ENCODE measurements around the gene ECI2.
"Not testable (repeated sequence)": the region's sequence is repeated elsewhere in the genome, so short reads cannot be mapped to it uniquely, and the experiment has no call there.

The ECI2 gene

DNA sequence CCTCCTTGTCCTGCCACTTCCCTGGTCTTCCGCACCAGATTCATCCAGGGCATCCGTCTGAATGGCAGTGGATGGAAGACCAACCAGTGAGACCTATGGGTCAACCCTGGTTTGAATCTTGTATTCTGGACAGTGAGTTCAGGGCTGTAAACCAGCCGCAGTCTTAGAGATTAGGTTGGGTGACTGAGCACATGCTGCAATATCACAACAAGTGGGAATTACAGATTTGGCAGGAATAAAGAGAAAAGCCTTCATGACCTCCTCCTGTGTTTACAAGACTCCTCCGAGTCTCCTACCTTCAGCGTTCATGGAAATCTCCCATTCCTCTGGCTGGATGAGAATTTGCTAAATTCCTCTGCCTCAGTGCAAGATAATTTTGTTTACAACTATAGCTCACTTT, 9.9 kb downstream of the ECI2 start:
- H3K36me3 ChIP-seq (ENCODE audit: insufficient read depth, low read length), result peaks cover 40% of the 10 kb centered on the region
- H3K4me1 ChIP-seq (ENCODE audit: control insufficient read depth, insufficient read depth, low read length, unreplicated experiment), result peaks cover 28% of the 10 kb centered on the region
- no peak overlapping the region for H2AFZ ChIP-seq (ENCODE audit: low read length, unreplicated experiment)
- no peaks in the 10 kb centered on the region for H3K27me3 ChIP-seq (ENCODE audit: insufficient read depth, low read length)
- H3K27ac ChIP-seq (ENCODE audit: low read depth, low read length), result peak overlapping the region; percentile 29; the same call in 1 of the 2 replicates
- H3K4me3 ChIP-seq (ENCODE audit: low read depth, low read length), result peak overlapping the region; percentile 26; the same call in 1 of the 2 replicates
- H3K79me2 ChIP-seq (ENCODE audit: control insufficient read depth, insufficient read depth, low read length, unreplicated experiment), result peaks cover 1% of the 10 kb centered on the region

DNA sequence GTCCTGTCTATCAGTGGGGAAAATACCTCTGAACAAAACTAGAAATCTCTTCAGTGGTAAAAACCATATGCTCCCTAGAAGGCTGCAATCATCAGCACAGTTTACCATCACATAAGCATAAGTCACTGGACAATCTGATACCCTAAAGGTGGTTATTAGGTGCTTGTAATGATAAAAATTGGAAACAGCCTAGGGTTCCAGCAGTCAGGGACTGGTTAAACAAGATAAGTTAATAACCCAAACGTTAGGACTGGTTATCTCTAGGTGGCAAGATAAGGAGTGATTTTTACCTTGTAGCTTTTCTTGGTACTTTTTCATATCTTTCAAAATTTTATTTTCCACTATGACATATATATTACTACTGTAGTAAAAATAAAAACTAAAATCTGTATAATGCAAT, 11.0 kb downstream of the ECI2 start:
- Histone ChIP-seq H3K79me2 (ENCODE audit: control insufficient read depth, insufficient read depth, low read length, unreplicated experiment) (no peaks in the 10 kb centered on the region), H2AFZ (ENCODE audit: low read length, unreplicated experiment) (no peak overlapping the region), H3K36me3 (ENCODE audit: insufficient read depth, low read length) (peaks cover 31% of the 10 kb centered on the region), H3K4me1 (ENCODE audit: control insufficient read depth, insufficient read depth, low read length, unreplicated experiment) (peaks cover 19% of the 10 kb centered on the region), H3K4me3 (ENCODE audit: low read depth, low read length) (no peak overlapping the region), H3K27me3 (ENCODE audit: insufficient read depth, low read length) (no peaks in the 10 kb centered on the region), H3K27ac (ENCODE audit: low read depth, low read length) (no peak overlapping the region)

DNA sequence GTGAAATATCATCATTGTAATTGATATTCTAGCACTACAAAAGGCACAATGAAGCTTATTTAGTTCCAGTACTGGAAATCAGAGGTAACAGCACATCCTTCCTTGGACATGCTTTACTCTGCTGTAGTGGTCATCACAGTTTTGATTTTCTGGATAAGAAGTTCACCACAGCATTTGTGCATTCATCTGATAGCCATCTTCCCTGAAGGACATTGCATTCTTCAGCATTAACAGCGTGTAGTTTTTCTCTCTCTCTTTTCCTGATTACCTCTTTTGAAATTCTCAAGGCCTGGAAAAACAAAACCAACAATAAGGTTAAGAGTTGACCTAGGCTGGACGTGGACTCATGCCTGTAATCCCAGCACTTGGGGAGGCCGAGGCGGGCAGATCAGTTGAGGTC, 19.6 kb downstream of the ECI2 start:
- Histone ChIP-seq H2AFZ (ENCODE audit: low read length, unreplicated experiment) (no peak overlapping the region), H3K36me3 (ENCODE audit: insufficient read depth, low read length) (peaks cover 37% of the 10 kb centered on the region), H3K27me3 (ENCODE audit: insufficient read depth, low read length) (no peaks in the 10 kb centered on the region), H3K4me3 (ENCODE audit: low read depth, low read length) (no peak overlapping the region), H3K79me2 (ENCODE audit: control insufficient read depth, insufficient read depth, low read length, unreplicated experiment) (no peaks in the 10 kb centered on the region), H3K27ac (ENCODE audit: low read depth, low read length) (no peak overlapping the region), H3K4me1 (ENCODE audit: control insufficient read depth, insufficient read depth, low read length, unreplicated experiment) (no peaks in the 10 kb centered on the region)

DNA sequence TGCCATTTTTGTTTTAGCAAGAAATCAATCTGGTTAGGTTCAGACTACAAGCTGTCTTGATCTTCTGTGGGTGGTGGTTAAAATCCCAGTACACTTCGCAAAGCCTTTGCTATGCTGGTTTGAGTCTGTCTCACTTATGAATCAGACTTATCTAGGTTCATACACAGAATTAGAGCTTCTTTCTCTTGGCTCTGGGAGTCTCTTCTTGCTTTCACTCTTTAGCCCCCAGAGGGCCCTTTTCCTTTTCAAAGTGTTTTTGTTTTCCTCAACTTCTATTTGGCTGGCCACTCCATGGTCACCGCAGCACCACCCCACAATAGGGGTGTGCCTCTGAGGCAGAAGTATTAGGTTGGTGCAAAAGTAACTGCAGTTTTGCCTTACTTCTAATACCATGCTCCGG, 21.3 kb downstream of the ECI2 start:
- Histone ChIP-seq H3K79me2 (ENCODE audit: control insufficient read depth, insufficient read depth, low read length, unreplicated experiment) (no peaks in the 10 kb centered on the region), H2AFZ (ENCODE audit: low read length, unreplicated experiment) (no peak overlapping the region), H3K4me3 (ENCODE audit: low read depth, low read length) (no peak overlapping the region), H3K27ac (ENCODE audit: low read depth, low read length) (no peak overlapping the region), H3K36me3 (ENCODE audit: insufficient read depth, low read length) (peaks cover 36% of the 10 kb centered on the region), H3K4me1 (ENCODE audit: control insufficient read depth, insufficient read depth, low read length, unreplicated experiment) (no peaks in the 10 kb centered on the region), H3K27me3 (ENCODE audit: insufficient read depth, low read length) (no peaks in the 10 kb centered on the region)

DNA sequence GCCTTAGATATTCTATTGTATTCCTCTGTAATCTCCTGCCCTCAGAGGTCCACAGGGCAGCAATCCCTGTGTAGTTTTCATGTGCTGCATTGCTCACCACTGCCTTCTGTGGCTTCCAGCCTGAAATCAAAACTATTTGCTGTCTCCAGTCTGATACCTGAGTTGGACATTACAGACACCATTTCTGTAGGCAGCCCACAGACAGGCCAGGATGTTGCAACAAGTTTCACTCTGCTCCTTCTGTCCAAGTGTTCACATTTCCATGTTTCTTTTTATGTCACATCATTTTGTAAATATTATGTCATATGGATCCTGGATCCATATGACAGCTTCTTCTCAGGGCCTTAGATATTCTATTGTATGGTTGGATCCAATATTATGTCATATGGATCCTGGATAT, 21.7 kb downstream of the ECI2 start:
- no peak overlapping the region for H3K27ac ChIP-seq (ENCODE audit: low read depth, low read length)
- no peak overlapping the region for H2AFZ ChIP-seq (ENCODE audit: low read length, unreplicated experiment)

DNA sequence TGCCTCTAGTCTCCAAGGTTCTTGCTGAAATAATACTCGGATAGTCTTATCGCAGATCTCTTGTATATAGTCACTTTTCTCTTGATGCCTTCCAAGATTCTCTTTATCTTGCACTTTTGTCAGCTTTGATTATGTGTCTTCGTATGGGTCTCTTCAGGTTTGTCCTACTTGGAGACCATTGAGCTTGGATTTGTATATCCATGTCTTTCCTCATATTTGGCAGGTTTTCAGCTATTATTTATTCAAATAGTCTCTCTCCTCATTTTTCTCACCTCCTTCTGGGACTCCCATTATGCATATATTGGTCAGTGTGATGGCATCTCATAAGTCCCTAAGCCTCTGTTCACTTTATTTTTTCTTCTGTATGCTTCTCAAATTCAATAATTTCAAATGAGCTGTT, 23.0 kb downstream of the ECI2 start:
- Histone ChIP-seq H3K36me3 (ENCODE audit: insufficient read depth, low read length) (peaks cover 25% of the 10 kb centered on the region), H3K79me2 (ENCODE audit: control insufficient read depth, insufficient read depth, low read length, unreplicated experiment) (no peaks in the 10 kb centered on the region), H3K27me3 (ENCODE audit: insufficient read depth, low read length) (no peaks in the 10 kb centered on the region), H2AFZ (ENCODE audit: low read length, unreplicated experiment) (no peak overlapping the region), H3K27ac (ENCODE audit: low read depth, low read length) (no peak overlapping the region), H3K4me1 (ENCODE audit: control insufficient read depth, insufficient read depth, low read length, unreplicated experiment) (no peaks in the 10 kb centered on the region), H3K4me3 (ENCODE audit: low read depth, low read length) (no peak overlapping the region)

More for the DNA sequence above, 21.7 kb downstream of the ECI2 start:
- Histone ChIP-seq H3K4me1 (ENCODE audit: control insufficient read depth, insufficient read depth, low read length, unreplicated experiment) (no peaks in the 10 kb centered on the region), H3K79me2 (ENCODE audit: control insufficient read depth, insufficient read depth, low read length, unreplicated experiment) (no peaks in the 10 kb centered on the region), H3K36me3 (ENCODE audit: insufficient read depth, low read length) (peaks cover 33% of the 10 kb centered on the region), H3K4me3 (ENCODE audit: low read depth, low read length) (no peak overlapping the region), H3K27me3 (ENCODE audit: insufficient read depth, low read length) (no peaks in the 10 kb centered on the region)

DNA sequence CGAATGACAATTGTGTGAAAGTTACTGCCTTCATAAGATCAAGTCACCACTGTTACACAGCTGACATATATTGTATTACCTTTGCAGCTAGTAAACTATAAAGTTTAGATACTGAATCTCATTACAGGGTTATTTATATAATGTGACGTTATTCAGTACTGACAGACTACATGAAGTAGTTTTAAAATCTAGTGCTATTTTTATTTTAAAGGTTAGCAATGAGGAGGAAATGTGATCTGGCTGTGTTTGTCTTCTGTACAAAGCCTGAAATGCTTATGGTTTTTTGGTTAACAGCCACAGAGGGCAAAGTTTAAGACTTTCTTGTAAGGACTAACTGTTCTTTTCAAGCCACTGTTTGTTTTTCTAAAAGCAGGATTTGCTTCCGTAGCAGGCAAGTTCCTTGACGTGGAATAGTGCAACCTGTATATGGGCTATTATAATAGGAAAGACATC, 26.0 kb downstream of the ECI2 start:
- not testable (repeated sequence) for H3K4me1 ChIP-seq (ENCODE audit: control insufficient read depth, insufficient read depth, low read length, unreplicated experiment); H3K27me3 ChIP-seq (ENCODE audit: insufficient read depth, low read length); H3K36me3 ChIP-seq (ENCODE audit: insufficient read depth, low read length); H3K4me3 ChIP-seq (ENCODE audit: low read depth, low read length); H2AFZ ChIP-seq (ENCODE audit: low read length, unreplicated experiment); H3K27ac ChIP-seq (ENCODE audit: low read depth, low read length); H3K79me2 ChIP-seq (ENCODE audit: control insufficient read depth, insufficient read depth, low read length, unreplicated experiment)

DNA sequence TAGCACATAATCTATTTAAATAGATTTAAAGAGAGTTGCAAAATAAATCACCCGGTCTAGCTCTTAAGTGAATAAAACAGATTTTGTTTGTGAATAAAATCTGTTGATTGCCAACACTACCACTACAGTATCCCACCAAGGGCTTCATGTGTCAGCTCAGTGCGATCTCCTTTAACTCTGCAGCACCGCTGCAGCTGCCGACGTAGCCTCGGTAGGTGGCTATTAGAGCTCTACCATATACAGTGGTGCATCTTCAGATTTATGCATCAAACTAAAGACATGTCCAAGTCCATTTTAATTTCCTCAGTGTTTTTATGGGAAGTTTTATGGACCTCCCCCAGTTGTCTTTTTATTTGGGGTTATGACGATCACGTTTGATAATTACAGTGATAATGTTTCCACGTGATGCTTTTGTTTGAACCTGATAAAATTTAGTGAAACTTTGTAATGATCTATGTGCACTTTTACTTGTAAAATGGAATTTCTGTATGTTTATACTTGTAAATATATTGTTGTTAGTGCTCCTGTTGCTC, 26.7 kb downstream of the ECI2 start:
- Histone ChIP-seq H3K27me3 (ENCODE audit: insufficient read depth, low read length) (no peaks in the 10 kb centered on the region), H2AFZ (ENCODE audit: low read length, unreplicated experiment) (no peak overlapping the region), H3K4me1 (ENCODE audit: control insufficient read depth, insufficient read depth, low read length, unreplicated experiment) (no peaks in the 10 kb centered on the region), H3K36me3 (ENCODE audit: insufficient read depth, low read length) (no peaks in the 10 kb centered on the region), H3K79me2 (ENCODE audit: control insufficient read depth, insufficient read depth, low read length, unreplicated experiment) (no peaks in the 10 kb centered on the region), H3K4me3 (ENCODE audit: low read depth, low read length) (no peak overlapping the region), H3K27ac (ENCODE audit: low read depth, low read length) (no peak overlapping the region)

DNA sequence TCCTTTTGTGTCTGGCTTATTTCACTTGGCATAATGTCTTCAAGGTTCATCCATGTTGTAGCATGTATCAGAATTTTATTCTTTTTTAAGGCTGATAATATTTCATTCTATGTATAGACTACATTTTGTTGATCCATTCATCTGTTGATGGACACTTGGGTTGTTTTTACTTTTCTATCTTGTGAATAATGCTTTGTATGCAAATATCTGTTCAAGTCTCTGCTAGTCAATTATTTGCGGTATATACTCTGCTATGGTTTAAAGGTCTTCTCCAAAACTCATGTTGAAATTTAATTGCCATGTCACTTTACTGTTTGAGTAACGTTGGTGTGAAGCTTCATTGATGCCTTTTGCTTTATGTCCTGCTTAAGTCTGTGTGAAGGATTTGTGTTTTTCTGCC, 27.5 kb downstream of the ECI2 start:
- Histone ChIP-seq H3K36me3 (ENCODE audit: insufficient read depth, low read length) (no peaks in the 10 kb centered on the region), H3K27me3 (ENCODE audit: insufficient read depth, low read length) (no peaks in the 10 kb centered on the region), H3K79me2 (ENCODE audit: control insufficient read depth, insufficient read depth, low read length, unreplicated experiment) (no peaks in the 10 kb centered on the region), H3K27ac (ENCODE audit: low read depth, low read length) (no peak overlapping the region), H2AFZ (ENCODE audit: low read length, unreplicated experiment) (no peak overlapping the region), H3K4me1 (ENCODE audit: control insufficient read depth, insufficient read depth, low read length, unreplicated experiment) (no peaks in the 10 kb centered on the region), H3K4me3 (ENCODE audit: low read depth, low read length) (no peak overlapping the region)

DNA sequence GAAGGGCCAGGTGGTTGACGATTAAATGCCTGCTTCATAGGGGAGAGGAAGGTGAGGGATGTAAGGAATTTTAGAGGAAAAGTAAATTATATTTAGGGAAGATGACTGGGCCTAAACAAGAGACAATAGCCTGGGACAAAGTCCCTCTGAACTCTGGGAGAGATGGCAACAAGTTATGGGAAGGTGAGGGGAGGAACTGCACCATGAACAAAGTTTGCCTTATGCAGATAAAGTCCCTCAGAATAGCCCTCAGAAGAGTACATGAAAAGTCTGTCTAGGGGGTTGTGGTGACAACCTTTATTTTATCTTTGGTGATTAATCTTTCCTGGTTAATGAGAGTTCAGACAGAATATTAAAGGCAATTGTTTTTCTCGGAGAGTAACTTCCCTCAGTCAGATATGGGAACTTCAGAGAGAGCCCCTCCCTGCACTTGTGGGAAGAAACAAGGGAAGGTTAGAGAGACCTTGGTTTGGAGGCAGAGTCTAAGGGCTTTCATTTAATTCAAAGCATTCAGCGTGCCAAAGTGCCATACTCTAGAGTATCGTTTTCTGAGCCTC, 29.3 kb downstream of the ECI2 start:
- Histone ChIP-seq H3K4me3 (ENCODE audit: low read depth, low read length) (no peak overlapping the region), H3K27me3 (ENCODE audit: insufficient read depth, low read length) (no peaks in the 10 kb centered on the region), H3K27ac (ENCODE audit: low read depth, low read length) (no peak overlapping the region), H3K36me3 (ENCODE audit: insufficient read depth, low read length) (no peaks in the 10 kb centered on the region), H2AFZ (ENCODE audit: low read length, unreplicated experiment) (no peak overlapping the region), H3K79me2 (ENCODE audit: control insufficient read depth, insufficient read depth, low read length, unreplicated experiment) (no peaks in the 10 kb centered on the region), H3K4me1 (ENCODE audit: control insufficient read depth, insufficient read depth, low read length, unreplicated experiment) (no peaks in the 10 kb centered on the region)

DNA sequence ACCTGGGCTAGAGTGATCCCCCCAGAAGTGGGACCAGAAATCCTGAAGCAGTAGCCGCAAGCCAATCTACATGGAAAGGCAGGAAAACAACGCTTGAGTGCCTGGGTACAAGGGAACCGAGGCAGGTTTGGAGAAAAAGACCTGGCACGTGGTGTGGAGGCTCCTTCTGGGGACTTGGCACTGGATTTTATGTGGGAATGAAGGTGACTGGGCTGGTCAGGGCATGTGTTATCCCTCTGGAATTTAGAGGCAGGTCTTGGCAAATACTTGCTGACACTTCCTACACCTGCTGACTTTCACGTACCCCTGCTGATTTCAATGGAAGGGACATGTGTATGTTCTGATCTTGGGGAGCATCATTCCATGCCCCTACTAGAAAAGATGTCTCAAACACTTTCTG, 31.4 kb downstream of the ECI2 start:
- H3K4me1 ChIP-seq (ENCODE audit: control insufficient read depth, insufficient read depth, low read length, unreplicated experiment), result no peaks in the 10 kb centered on the region
- H3K36me3 ChIP-seq (ENCODE audit: insufficient read depth, low read length), result no peaks in the 10 kb centered on the region
- no peak overlapping the region for H3K27ac ChIP-seq (ENCODE audit: low read depth, low read length)
- H3K79me2 ChIP-seq (ENCODE audit: control insufficient read depth, insufficient read depth, low read length, unreplicated experiment), result no peaks in the 10 kb centered on the region
- H3K27me3 ChIP-seq (ENCODE audit: insufficient read depth, low read length), result no peaks in the 10 kb centered on the region
- H2AFZ ChIP-seq (ENCODE audit: low read length, unreplicated experiment), result no peak overlapping the region
- H3K4me3 ChIP-seq (ENCODE audit: low read depth, low read length), result no peak overlapping the region
